Peyer's patch (tissue), 4 donors: ENCODE measurements around the gene HMGB4.

Source experiments
- CTCF ChIP-seq, 6 experiments: fragments of 450-650 bp in 4 of 6; fragments of 200-600 bp in 2 of 6; sonication (generic) in 1 of 6; IDR thresholded peaks; one replicate each; pipeline ENCODE4 v1.5.1; 2017 to 2019; ENCODE audit warnings: antibody characterized with exemption in 6 of 6, mild to moderate bottlenecking in 3 of 6, moderate library complexity in 1 of 6
- POLR2A ChIP-seq, 2 donors: fragments of 450-650 bp; IDR thresholded peaks; one replicate each; pipeline ENCODE4 v1.5.1; 2017; ENCODE audit warnings: antibody characterized with exemption in 2 of 2, mild to moderate bottlenecking in 2 of 2, moderate library complexity in 2 of 2

- TF ChIP-seq CTCF (IDR thresholded peaks at IDR 0.05) (no peak), POLR2A (IDR thresholded peaks at IDR 0.05) (no peak)
Measured at GRCh38 chr1:33836911-33837310, 27.0 kb upstream of the HMGB4 start.
